ENCODE data around the gene PACS2. TPM values are rescaled to one million over a fixed set of nuclear protein-coding genes. Genes with fewer than 3 reads are reported as not detected.
"Not testable (repeated sequence)": the region's sequence is repeated elsewhere in the genome, so short reads cannot be mapped to it uniquely, and the experiment has no call there.

PACS2 gene
- polyA plus RNA-seq, 3 donors: 40.6 to 82.1 (median 56.0) TPM

GRCh38 chr14:105285174-105285573 is 29.4 kb upstream of the PACS2 start:
- 43 to 76% (median 75%) methylated on average over 8 of the region's 8 CpGs for WGBS, 3 donors

DNA sequence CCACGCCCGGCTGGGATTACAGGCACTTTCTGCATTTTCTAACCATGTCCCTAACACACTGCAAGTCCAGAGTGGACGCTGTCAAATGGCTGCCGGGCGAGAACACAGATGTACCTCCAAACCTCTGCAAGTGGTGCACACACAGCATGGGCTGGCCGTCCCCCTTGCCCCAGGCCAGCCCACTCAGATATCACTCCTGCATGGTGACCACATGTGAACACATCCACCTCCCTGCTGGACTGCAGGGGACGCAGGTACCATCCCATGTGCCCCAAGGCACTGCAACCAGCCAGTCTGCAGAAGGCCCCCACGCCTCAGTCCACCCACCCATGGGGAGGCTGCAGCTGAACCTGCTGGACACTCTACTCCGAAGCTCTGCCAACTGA is 27.8 kb upstream of the PACS2 start:
- WGBS, 3 donors: 91 to 98% (median 94%) methylated on average over 9 of the region's 9 CpGs

More at GRCh38 chr14:105285174-105285573, 29.4 kb upstream of the PACS2 start:
- H3K27ac ChIP-seq (ENCODE audit: low read depth, low read length): no peak overlapping the region

GRCh38 chr14:105287249-105288102 is 27.1 kb upstream of the PACS2 start:
- 78 to 84% (median 81%) methylated on average over 24 of the region's 24 CpGs for WGBS, 3 donors
- H3K27ac ChIP-seq (ENCODE audit: low read depth, low read length): no peak overlapping the region

More for the DNA sequence above, 27.8 kb upstream of the PACS2 start:
- H3K27ac ChIP-seq (ENCODE audit: low read depth, low read length): no peak overlapping the region

DNA sequence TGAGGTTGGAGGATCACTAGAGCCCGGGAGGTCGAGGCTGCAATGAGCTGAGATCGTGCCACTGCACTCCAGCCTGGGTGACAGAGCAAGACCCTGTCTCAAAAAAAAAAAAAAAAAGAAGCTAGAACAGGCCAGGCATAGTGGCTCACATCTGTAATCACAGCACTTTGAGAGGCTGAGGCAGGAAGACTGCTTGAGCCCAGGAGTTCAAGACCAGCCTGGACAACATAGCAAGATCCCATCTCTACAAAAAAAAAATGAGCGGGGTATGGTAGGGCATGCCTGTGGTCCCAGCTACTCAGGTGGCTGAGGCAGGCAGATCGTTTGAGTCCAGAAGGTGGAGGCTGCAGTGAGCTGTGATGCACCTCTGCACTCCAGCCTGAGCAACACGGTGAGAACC is 25.6 kb upstream of the PACS2 start:
- WGBS, 3 donors: 81 to 91% (median 90%) methylated on average over 6 of the region's 6 CpGs
- H3K27ac ChIP-seq (ENCODE audit: low read depth, low read length): not testable (repeated sequence)

DNA sequence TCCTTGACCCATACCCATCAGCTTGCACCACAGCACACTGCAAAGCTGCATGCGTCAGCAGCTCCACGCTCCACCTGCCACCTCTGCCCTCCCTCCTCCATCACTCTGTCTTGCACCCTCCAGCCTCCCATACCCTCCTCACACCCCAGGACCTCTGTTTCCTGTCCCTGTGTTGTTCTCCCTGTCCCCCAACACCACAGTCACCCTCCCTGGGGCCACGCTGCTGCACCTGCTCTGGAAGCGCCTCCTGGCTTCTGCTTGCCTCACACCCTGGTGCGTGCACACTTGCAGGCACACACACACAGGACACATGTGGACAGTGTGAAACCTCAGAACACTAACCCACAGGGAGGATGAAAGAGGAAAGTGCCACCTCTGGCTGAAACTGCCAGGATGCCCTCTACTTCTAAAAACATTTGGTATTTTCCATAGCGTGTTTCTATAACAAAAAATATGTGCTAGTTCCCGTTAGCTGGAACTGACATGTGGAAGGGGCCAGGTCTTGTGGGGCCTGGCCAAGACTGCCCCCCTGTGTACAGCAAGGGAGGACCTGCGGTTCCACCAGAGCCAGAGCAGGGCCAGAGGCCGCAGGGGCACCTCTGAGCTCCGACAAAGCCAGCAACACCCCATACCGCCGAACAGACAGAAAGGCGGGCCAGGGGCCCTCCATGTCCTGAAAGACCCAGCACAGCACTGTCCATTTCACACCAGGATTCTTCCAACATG is 23.8 kb upstream of the PACS2 start:
- WGBS, 3 donors: 53 to 70% (median 59%) methylated on average over 13 of the region's 13 CpGs
- no peak overlapping the region for H3K27ac ChIP-seq (ENCODE audit: low read depth, low read length)

DNA sequence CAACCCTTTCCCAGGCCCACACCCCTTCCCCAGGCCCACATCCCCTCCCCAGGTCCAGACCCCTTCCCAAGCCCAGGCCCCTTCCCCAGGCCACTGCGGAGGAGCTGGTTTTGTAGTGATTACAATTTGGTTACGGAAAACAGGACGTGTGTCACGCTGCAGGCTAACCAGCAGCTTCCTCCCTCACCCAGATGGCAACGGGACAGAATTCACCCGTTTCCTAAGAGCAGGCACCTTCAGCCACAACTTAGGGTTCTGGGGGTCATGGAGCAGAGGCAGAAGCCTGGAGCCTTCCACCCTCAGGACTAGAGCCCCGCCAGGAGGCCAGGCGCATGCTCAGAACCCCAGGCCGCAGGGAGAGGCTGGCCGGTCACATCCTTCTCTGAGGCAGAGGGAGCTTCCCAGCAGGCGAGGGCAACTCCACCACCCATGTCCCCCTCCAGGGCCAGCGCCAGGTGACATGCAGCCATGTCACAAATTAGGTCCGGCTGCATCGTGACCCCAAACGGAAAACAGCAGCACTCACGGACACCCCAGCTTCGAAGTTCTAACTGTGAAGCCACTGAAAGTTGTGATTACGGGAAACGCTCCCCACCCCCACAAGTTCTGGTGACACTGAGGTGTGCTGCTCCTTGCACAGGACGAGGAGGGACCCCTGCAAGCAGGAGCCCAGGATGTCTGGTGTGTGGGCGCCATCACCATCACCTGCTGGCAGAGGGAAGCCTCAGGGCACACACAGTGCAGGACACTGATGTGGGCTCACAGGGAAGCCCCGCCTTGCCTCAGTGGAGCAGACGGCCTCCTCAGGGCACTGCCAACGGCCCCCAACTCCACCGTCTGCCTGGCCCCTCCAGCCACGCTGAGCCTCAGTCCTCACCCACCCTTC is 21.5 kb upstream of the PACS2 start:
- WGBS, 3 donors: 47 to 72% (median 49%) methylated on average over 25 to 26 of the region's 26 CpGs
- no peak overlapping the region for H3K27ac ChIP-seq (ENCODE audit: low read depth, low read length)

DNA sequence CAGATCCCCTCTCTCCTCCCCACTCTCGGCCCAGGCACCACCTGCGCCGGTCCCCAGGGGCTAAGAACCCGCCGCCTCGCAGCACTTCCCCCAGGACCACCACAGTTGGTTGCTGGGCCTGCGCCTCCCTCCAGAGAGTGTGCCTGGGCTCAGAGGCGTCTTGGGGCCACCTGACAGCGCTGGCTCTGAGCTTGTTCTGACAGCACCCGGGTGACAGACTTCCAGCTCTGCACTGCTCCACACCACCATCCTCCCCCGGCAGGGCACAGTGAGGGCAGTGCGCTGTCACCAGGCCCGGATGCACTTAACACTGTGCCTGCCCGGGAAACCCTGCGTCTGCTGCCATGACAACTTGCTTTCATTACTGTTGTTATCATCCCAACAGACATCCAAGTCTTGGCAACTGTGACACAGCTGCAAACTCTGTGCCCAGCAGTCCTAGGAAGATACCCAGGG is 20.4 kb upstream of the PACS2 start:
- 33 to 49% (median 46%) methylated on average over 12 to 15 of the region's 15 CpGs for WGBS, 3 donors
- no peak overlapping the region for H3K27ac ChIP-seq (ENCODE audit: low read depth, low read length)

DNA sequence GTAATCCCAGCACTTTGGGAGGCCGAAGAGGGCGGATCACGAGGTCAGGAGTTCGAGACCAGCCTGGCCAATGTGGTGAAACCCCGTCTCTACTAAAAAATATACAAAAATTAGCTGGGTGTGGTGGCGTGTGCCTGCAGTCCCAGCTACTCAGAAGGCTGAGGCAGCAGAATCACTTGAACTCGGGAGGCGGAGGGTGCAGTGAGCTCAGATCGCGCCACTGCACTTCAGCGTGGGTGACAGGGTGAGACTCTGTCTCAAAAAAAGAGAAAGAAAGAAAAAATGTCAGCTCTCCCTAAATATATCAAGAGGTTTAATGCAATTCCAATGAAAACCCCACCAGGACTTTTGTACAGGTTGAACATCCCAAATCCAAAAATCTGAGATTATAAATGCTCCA is 17.2 kb upstream of the PACS2 start:
- 93 to 96% (median 96%) methylated on average over 11 of the region's 11 CpGs for WGBS, 3 donors
- not testable (repeated sequence) for H3K27ac ChIP-seq (ENCODE audit: low read depth, low read length)

DNA sequence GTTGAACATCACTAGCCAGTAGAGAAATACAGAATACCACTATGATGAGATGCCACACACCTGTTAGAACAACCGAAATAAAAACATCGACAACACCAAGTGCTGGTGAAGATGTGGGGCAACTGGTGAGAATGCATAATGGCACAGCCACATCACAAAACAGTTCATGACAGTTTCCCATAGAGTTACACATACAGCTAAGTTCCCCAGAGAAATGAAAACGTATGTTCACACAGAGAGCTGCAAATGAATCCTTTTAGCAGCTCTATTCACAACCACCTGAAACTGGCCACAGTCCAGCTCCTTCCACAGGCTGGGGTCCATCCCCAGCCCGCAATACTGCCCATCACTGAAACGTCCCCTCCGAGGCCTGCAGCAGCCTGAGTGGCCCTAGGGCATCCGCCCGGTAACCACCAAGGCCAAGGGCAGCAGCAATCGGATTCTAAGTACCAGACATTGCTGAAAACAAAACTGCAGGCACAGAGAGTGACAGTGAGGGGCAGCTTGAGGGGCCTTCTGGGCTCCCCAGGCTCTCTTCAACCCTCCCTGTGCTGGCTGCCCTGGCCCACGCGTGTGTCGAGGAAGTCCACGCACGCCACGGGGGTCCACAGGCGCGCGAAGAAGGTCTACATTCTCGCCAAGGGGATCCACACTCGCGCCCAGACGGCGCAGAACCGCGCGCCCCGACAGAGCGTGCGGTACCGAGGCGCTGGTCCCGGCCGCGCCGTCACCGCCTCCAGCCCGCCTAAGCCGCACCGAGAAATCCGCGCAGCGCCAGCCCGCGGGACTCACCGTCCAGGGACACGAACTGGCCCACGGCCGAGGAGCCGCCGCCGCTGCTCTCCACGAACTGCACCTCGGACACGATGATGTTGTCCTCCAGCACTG is 14.7 kb upstream of the PACS2 start:
- peak overlapping the region; percentile 61 for H3K27ac ChIP-seq (ENCODE audit: low read depth, low read length)
- WGBS, 3 donors: 3 to 7% (median 6%) methylated on average over 54 of the region's 54 CpGs

- H3K27ac ChIP-seq (ENCODE audit: low read depth, low read length): peak within 1 kb of the TSS; percentile 61
- 0 to 1% (median 0%) methylated on average over 66 to 90 of the region's 90 CpGs for WGBS, 3 donors
Observed at GRCh38 chr14:105300542-105301102, 13.9 kb upstream of the PACS2 start, which contains the start of gene BRF1. BRF1 (minus strand) TSS chr14:105301001; CDS start chr14:105300629, 372 bp downstream.

GRCh38 chr14:105301103-105301914 is 13.2 kb upstream of the PACS2 start:
- H3K27ac ChIP-seq (ENCODE audit: low read depth, low read length): peak overlapping the region; percentile 61
- WGBS, 3 donors: 5 to 8% (median 8%) methylated on average over 51 to 63 of the region's 65 CpGs

- WGBS, 3 donors: 76 to 83% (median 82%) methylated on average over 10 to 11 of the region's 11 CpGs
- not testable (repeated sequence) for H3K27ac ChIP-seq (ENCODE audit: low read depth, low read length)
Observed at GRCh38 chr14:105301915-105302249, 12.7 kb upstream of the PACS2 start.

- H3K27ac ChIP-seq (ENCODE audit: low read depth, low read length): no peak overlapping the region
- WGBS, 3 donors: 65 to 80% (median 78%) methylated on average over 6 of the region's 6 CpGs
Observed at GRCh38 chr14:105303949-105304348, 10.6 kb upstream of the PACS2 start.

DNA sequence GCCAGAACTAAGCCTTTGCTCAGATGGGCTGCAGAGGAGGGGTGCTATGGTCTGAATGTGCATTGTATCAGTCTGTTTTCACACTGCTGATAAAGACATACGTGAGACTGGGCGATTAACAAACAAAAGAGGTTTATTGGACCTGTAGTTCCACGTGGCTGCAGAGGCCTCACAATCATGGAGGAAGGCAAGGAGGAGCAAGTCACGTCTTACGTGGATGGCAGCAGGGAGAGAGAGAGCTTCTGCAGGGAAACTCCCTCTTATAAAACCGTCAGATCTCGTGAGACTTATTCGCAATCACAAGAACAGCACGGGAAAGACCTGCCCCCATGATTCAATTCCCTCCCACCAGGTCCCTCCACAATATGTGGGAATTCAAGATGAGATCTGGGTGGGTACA is 10.0 kb upstream of the PACS2 start:
- no peak overlapping the region for H3K27ac ChIP-seq (ENCODE audit: low read depth, low read length)
- 79 to 84% (median 83%) methylated on average over 9 of the region's 9 CpGs for WGBS, 3 donors

GRCh38 chr14:105305345-105305744 is 9.2 kb upstream of the PACS2 start:
- H3K27ac ChIP-seq (ENCODE audit: low read depth, low read length): no peak overlapping the region
- 70 to 87% (median 75%) methylated on average over 9 of the region's 9 CpGs for WGBS, 3 donors

DNA sequence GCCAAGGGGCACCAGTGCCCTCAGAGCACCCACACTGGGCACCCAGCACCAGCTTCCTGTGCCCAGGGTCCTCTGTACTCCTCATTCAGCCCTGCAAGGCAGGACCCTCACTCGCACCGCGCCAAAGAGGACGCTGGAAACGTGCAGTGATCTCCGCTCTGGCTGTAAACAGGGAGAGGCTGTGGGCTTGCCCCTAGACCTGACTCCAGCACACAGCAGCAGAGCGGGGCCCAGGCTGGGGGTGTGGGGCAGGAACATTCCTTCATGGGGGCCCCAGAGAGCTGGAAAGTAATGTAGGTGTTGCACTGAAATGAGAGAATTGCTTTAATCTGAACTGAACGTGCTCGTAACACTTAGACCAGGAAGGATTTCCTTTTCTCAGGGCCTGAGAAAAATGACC is 8.8 kb upstream of the PACS2 start:
- no peak overlapping the region for H3K27ac ChIP-seq (ENCODE audit: low read depth, low read length)
- WGBS, 3 donors: 76 to 82% (median 76%) methylated on average over 9 of the region's 9 CpGs
